Posterior cingulate gyrus (tissue), 11 donors: ENCODE results near the gene USP14.

ENCODE experiments used
- DNase-seq, 10 donors: peaks; one replicate each; pipeline versions ENCODE4 v3.0.0 to v3.0.0-alpha.2; 2020 to 2021; ENCODE audit warnings: mixed read lengths in 3 of 10
- intact Hi-C: fragments of 100-400 bp; cut with DNase I; formaldehyde crosslinking; loops from one replicate; pipeline ENCODE4 v1.15.1; 2023

The USP14 gene

DNA sequence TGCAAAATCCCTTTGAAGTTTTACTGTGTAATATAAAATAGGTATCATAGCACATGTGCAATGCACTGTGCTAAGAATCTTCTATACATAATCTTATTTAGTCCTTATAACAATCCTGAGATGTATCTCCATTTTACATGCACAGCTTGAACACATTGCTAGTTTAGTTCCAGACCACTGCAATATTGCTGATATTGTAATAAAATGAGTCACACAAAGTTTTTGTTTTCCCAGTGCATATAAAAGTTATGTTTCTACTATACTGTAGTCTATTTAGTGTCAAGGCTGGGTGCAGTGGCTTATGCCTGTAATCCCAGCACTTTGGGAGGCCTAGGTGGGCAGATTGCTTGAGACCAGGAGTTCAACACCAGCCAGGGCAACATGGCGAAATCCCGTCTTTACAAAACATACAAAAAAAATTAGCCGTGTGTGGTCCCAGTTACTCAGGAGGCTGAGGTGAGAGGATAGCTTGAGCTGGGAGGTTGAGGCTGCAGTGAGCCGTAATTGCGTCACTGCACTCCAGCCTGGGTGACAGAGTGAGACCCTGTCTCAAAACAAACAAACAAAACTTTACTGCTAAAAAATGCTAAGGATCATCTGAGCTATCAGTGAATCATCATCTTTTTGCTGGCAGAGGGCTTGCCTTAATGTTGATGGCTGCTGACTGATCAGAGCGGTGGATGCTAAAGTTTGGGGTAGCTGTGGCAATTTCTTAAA, 1.7 kb upstream of the USP14 start:
- intact Hi-C loops: loop anchor here (5.0 kb wide), 2 partner anchors 44 to 111 kb away; partner anchors contain the start of gene THOC1
- no peak for DNase-seq

DNA sequence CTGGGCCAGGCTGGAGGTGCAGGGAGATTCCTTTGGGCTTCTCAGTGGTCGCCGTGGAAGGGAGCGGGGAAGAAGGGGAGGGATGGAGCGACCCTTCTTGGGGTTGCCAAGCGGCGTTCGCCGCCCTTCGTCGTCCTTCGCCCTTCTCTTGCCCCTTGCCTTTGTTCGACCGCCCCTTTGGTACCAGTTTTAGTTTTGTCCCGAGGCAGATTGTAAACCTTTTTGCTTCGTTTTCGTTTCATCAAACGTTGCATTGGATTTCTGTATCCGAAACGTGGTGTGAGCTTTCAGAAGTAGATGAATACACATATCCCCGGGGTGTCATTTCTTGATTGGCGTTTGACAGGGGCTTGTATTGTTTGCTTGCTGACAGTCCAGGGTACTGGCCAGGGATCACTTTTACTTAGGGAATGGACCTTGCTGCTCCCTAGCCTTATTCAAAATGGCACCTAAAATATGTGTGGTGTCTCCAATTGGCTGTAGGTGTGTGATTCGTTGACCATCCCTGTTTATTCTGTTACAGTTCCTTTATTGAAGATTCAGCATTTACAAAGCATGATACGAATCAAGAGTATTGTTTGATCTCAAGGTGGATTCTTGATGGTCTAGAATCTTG, 788 bp downstream of the USP14 start:
- no peak for DNase-seq
- intact Hi-C loops: loop anchor here (5.0 kb wide), 2 partner anchors 47 to 108 kb away; partner anchors contain the start of gene THOC1

DNA sequence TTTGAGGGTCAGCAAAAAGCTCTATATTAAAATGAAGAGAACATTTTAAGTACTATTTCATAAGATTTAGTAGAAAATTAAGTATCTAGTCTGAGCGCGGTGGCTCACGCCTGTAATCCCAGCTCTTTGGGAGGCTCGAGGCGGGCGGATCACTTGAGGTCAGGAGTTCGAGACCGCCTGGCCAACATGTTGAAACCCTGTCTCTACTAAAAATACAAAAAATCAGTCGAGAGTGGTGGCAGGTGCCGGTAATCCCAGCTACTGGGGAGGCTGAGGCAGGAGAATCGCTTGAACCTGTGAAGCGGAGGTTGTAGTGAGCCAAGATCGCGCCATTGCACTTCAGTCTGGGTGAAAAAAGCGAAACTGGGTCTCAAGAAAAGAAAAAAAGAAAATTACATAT, 1.6 kb downstream of the USP14 start:
- intact Hi-C loops: loop anchor here (5.0 kb wide), 2 partner anchors 48 to 107 kb away; partner anchors contain the start of gene THOC1
- DNase-seq: no peak

DNA sequence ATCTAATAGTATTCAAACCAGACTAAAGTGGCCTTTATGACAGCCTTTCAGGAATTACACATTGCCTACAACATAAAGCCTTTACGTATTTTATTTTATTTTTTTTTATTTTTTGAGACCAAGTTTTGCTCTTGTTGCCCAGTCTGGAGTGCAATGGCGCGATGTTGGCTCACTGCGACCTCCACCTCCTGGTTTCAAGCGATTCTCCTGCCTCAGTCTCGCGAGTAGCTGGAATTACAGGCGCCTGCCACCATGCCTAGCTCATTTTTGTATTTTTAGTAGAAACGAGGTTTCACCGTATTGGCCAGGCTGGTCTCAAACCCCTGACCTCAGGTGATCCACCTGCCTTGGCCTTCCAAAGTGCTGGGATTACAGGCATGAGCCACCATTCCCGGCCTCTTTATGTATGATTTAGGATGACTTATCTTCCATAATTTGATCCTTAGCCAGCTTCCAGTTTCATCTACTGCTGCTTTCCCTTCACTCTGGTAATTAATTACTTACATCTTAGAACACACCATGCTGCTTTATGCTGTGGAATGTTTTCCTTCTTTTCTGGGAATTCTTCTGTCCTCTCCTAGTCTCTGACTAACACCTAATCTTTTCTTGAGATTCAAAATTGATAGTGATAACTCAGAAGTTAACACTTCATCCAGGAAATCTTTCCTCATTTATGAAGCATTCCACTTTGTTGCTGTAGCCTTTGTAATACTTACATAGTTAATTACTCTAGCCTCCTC, 2.6 kb downstream of the USP14 start:
- intact Hi-C loops: no loop called here

DNA sequence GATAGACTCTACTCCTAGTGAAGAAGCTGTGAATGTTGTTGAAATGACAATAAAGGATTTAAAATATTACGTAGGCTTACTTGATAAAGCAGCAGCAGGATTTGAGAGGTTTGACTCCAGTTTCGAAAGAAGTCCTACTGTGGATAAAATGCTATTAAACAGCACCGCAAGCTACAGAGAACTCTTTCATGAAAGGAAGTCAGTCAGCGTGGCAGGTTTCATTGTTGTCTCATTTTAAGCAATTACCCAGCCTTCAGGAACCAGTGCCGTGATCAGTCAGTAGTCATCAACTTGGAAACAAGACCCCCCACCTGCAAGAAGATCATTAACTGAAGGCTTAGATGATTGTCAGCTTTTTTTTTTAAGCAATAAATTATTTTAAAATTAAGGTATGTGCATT, 14.0 kb downstream of the USP14 start:
- intact Hi-C loops: no loop called here

More for the DNA sequence above, 2.6 kb downstream of the USP14 start:
- no peak for DNase-seq

DNA sequence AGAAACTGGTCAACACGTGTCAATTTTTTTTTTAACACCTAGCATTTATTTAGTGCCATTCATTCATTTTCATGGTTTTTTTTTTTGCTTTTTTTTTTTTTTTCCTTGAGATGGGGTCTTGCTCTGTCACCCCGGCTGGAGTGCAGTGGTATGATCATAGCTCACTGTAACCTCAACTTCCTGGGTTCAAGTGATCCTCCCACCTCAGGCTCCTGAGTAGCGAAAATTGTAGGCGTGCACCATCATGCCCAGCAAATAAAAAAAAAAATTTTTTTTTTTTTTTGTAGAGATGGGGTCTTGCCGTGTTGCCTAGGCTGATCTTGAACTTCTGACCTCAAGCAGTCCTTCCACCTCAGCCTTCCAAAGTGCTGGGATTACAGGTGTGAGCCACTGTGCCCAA, 21.1 kb downstream of the USP14 start:
- intact Hi-C loops: no loop called here
- no peak for DNase-seq

More for the DNA sequence above, 14.0 kb downstream of the USP14 start:
- DNase-seq: no peak

DNA sequence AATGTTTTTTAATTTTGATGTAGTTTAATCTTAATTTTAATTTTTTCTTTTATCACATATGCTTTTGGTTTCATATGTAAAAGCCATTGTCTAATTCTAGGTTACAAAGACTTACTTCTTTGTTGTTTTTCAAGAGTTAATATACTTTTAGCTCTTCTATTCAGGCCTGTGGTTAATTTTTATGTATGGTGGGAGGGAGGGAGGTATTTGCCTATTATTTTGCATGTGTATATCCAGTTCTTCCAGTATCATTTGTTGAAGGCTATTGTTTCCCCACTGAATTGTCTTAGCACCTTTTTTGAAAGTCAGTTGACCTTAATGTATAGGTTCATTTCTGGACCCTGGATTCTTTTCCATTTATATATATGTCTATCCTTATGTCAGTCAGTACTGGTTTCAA, 23.4 kb downstream of the USP14 start:
- intact Hi-C loops: no loop called here
- no peak for DNase-seq

DNA sequence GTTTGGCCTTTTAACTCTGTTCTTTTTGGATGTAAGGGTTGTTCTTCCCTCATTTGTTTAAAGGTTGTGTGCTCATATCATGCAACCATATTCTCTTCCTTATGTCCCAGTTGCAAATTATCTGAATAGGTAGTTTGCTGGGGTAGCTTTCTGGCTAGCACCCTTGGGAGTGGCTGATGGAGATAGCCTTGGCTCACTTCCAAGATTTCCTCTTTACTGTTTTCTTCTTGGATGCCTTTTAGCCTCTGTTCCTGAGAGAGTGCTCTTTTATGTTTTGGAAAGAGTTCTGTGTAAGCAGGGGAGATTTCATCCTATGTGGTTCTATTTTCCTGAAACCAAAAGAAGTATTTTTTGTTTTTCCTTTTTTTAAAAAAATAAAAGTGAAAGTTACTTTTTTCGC, 25.4 kb downstream of the USP14 start:
- intact Hi-C loops: no loop called here

DNA sequence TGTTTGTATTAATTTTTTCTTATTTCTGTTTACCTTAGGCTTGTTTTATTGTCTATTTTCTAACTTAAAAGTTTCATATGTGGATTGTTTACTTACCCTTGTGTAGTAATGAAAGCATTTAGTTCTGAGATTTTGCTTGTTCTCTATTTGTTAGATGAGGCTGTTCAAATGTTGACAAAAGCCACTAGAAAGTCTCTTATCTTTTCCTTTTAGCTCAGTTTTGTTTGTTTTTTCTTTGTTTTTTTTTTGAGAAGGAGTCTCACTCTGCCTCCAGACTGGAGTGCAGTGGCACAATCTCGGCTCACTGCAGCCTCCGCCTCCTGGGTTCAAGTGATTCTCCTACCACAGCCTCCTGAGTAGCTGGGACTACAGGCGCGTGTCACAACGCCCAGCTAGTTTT, 30.9 kb downstream of the USP14 start:
- DNase-seq: no peak
- intact Hi-C loops: no loop called here

More for the DNA sequence above, 25.4 kb downstream of the USP14 start:
- no peak for DNase-seq

DNA sequence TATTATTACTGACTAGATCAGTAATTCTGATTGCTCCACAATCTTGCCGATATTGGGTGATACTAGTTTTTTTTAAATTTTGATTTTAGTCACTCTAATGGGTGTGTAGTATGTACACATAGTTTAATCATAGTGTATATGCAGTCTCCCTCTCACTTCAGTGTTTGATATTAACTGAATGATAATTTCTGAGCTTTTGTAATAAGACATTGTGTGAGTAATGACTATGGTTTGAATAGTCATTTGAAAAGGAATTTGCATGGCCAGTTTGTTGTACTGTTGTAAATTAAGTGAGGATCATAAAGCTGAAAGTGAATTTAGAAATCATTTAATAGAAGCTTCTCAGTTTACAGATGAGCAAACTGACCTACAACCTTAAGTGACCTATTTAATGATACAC, 33.4 kb downstream of the USP14 start:
- DNase-seq: no peak
- intact Hi-C loops: no loop called here

DNA sequence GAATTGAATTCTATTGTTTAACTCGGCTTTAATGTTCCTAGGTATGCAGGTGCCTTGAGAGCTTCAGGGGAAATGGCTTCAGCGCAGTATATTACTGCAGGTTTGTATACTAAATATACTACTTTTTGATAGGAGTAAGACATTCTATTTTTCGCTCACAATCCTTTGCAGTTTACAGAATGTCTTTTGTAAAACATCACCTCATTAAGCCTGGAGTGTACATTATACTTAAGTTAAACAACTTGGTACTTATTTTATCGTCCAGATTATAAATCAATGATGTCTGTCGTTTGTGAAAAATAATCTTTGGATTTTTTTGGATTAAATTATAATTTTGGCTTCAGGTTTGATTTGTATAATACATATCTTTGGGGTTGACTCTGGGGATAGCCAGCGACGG, 34.4 kb downstream of the USP14 start:
- intact Hi-C loops: no loop called here
- DNase-seq: no peak

DNA sequence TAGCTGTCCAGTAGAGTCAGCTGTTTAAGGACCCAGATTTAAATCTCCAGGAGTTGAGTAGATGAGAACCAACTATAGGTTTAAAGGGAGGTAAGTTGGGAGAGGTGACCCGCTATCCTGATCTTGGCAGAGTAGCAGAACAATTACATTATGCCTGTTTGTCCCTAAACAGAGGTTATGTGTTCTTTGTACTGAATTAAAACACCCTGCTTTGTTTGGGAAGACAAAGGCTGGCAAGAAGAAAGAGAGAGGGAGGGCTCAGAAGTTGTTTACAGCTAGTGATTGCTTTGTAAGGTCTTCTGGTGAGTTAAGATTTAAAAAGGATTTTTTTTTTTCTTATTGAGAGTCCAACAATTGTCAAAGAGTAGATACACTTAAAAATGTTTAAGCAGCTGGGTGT, 37.3 kb downstream of the USP14 start:
- no peak for DNase-seq
- intact Hi-C loops: no loop called here

DNA sequence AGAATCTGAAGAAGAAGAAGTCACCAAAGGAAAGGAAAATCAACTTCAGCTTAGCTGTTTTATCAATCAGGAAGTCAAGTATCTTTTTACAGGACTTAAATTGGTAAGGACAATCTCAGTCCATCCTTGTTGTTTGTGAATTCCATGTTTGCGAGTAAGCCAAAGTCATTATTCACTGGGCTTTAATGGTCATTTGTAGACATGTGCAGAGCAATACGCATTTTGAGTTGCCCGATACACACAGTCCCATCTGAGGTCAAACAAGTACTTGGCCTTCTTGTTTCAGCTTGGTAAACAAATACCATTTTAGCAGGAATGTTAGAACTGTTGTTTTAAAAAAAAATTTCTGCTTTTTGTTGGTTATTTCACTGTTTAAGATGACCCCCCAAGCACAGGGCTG, 40.9 kb downstream of the USP14 start:
- DNase-seq: no peak
- intact Hi-C loops: no loop called here

DNA sequence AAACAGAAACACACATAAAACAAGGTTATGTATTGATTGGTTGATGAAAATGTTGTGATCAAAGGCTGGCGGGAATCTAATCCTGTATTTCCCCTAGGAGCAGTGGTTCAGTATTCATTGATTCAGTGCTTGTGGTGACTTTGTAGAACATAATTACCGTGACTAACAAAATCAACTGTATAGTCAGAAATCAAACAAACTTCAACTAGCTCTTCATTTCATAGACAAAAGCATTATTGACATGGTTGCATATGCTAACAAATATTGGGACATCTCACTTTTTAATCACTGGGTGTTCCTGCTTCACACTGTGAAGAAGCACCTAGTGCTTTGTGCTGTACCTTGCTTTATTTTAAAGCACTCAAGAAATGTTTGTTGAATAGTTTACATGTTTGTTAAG, 41.4 kb downstream of the USP14 start:
- no peak for DNase-seq
- intact Hi-C loops: no loop called here

DNA sequence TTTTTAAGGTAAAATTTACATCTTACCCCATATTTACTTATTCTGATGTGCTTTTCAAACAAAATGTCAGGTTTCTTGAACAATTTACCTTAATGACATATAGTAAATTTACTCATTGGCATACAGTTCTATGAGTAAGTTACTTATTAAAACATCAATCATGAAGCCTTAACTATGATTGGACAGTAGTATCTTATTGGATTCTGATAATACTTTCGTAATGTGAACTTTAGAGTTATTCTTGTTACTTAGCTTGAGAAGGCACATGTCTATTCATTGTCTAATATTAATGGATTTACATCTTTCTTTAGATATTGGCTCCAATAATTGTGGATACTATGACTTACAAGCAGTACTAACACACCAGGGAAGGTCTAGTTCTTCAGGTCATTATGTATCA, 51.7 kb downstream of the USP14 start:
- DNase-seq: no peak
- intact Hi-C loops: no loop called here

DNA sequence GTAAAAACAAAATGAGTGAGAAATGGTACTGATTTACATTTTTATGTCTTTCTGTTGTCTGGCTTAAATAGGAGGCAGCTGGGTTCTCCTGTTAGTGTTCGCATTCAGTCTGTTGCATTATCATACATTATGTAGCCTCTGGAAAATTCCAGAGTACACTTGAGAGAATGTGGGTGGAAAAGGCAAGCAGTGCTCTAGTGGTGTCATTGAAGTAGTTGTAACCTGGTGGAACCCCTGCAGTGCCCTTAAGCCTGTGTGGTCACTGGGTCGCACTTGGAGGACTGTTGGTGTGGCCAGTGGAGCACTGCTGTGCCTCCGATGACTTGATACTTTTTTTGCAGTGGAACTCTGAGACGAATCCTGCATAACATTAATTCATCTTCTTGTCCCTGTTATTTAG, 52.4 kb downstream of the USP14 start:
- DNase-seq: no peak
- intact Hi-C loops: no loop called here

DNA sequence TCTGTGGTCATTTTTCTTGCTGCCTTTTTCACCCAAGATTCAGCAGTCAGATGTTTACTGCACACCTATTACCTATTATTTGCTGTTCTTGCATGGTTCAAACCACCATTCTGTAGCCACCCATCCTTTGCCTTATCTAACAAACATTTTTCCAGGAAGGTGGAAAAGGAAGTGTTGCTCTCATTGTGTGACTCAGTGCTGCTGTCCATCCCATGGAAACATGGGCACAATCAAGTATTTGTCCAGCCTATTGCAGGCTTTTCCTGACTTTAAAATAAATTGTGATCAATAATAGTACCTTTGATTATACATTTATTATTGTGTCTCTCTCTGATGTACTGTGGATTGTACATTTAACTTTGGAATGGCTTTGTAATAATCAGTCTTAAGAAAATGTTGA, 53.2 kb downstream of the USP14 start:
- intact Hi-C loops: no loop called here

DNA sequence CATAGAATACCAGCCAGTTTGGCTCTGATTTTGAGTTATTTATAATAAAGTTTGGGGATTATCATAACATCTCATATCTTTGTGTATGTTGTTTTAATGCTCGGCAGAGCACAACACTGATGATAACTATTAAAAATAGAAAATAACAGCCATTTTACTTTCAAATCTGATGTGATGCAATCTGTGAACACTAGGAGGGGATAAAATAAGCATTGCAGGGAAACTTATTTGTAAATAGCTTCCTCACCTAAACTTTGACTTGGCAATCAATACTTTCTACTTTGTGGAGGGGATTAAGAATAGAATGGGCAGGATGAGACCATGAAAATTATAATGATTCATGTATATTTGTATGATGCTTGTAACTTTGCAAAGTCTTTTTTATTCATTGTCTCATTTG, 54.4 kb downstream of the USP14 start:
- no peak for DNase-seq
- intact Hi-C loops: no loop called here

More for the DNA sequence above, 53.2 kb downstream of the USP14 start:
- no peak for DNase-seq

DNA sequence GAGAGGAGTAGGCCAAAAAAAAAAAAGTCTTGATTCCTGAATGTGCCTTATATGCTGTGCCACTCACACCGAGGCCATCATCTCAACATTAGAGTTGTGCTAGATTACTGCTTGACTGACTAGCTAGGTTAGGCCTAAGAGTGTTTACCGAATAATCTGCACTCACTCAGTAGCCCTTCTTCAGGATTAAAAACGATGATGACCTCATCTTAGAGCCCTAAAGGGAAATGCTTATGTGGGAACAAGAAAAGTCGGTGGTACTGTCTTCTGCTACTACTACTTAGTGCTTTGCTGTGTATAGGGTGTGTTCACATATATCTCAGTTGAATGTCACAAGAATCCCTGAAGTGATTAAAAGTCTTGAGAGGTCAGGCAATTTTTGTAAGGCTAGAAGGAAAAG, 55.1 kb downstream of the USP14 start:
- no peak for DNase-seq
- intact Hi-C loops: no loop called here

DNA sequence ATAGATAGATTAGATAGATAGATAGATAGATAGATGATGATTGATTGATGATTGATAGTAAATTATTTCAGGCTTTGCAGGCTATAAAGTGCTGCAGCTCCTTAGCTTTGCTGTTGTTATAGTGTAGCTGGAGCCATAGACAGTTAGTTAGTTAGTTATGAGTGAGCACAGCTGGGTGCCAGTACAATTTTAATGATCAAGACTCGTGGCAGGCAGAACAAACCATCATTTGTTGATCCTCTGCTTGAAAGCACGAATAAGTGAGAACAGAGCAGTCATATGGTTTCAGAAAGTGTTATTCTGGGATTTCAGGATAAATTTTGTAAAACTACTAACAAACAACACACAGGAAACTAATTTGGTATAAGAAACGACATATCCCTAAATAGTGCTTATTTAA, 55.6 kb downstream of the USP14 start:
- no peak for DNase-seq
- intact Hi-C loops: no loop called here

DNA sequence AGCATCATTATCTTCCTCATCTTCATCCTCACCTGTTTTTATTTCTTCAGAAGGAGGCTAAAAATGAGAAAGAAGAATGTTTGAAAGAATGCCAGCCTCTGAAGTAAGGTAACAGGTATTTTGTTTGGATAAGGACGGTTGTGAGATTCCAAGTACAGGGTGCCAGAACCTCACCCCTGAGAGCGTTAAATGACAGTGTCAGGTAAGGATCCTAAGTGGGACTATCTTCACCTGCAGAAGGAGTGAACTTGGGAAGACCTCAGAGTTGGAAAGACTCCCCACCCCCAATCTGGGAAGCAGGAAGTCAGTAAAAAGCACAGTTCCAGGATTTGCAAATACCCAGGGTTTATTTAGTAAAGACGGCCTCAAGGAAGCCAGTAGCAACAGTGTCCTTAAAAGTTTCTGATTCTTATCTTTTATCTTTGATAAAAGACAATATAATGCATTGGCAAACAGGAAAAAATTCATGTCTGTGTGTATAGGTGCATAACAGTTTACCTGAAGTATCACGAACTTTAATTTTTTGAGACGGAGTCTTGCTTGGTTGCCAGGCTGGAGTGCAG, 57.2 kb downstream of the USP14 start:
- no peak for DNase-seq
- intact Hi-C loops: no loop called here
